Right hindlimb (tissue), 1 donor: Measurements from ENCODE around the gene GTF2H2.
"Not testable (repeated sequence)": the region's sequence is repeated elsewhere in the genome, so short reads cannot be mapped to it uniquely, and the experiment has no call there.

Source experiments
- DNase-seq: peaks from one replicate; pipeline ENCODE4 v3.0.0-alpha.2; 2018

Gene GTF2H2

GRCh38 chr5:71011194-71011792 is 56.2 kb downstream of the GTF2H2 start:
- no peak for DNase-seq

- DNase-seq, result not testable (repeated sequence)
Observed at GRCh38 chr5:71006983-71007382, 60.5 kb downstream of the GTF2H2 start.
